ENCODE results near the gene PYGB. TPM values are rescaled to one million over a fixed set of nuclear protein-coding genes. Genes with fewer than 3 reads are reported as not detected.

Gene PYGB
- polyA plus RNA-seq: 10 to 100 TPM; 39.3 to 56.0 (median 51.0) TPM

DNA sequence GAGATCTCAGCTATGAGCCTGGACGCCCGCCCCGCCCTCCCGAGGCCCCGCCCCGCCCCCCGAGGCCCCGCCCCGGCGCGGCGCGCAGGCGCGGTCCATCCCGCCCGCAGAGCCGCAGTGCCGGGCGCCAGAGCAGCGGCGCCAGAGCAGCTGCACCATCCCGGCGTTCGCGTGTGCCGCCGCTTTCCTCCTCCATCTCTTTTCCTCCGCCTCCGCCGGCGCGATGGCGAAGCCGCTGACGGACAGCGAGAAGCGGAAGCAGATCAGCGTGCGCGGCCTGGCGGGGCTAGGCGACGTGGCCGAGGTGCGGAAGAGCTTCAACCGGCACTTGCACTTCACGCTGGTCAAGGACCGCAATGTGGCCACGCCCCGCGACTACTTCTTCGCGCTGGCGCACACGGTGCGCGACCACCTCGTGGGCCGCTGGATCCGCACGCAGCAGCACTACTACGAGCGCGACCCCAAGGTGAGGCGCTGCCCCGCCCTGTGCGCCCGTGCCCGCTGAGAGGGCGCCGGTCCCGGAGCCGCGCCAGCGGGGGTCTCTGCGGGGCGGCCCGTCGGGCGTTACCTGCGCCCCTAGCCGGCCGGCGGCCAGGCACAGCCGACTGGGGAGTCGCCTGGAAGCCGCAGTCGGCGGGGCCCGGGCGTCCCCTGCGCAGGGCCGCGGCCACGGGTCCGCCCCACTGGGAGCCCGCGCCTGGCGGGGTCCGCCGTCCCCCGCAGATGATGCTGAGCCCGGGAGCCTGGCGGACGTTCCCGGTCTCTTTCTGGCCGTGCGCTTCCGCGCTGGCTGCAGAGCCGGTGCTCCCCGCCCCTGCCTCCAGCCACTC is at the start of gene PYGB:
Gene PYGB, plus strand, starts transcription at position 130 of the 830 bp plus-strand sequence. Its CDS starts 94 bp downstream, at position 224.
- Mint-ChIP-seq H3K27me3 (ENCODE audit: low read depth in 3 of 3) (peaks cover 2 to 20% (median 2%) of the 10 kb centered on the region in 3 donors), H3K4me1 (peaks cover 40 to 53% of the 10 kb centered on the region in 2 donors), H3K27ac (peak within 1 kb of the TSS; percentile 84 to 92 (median 88))

DNA sequence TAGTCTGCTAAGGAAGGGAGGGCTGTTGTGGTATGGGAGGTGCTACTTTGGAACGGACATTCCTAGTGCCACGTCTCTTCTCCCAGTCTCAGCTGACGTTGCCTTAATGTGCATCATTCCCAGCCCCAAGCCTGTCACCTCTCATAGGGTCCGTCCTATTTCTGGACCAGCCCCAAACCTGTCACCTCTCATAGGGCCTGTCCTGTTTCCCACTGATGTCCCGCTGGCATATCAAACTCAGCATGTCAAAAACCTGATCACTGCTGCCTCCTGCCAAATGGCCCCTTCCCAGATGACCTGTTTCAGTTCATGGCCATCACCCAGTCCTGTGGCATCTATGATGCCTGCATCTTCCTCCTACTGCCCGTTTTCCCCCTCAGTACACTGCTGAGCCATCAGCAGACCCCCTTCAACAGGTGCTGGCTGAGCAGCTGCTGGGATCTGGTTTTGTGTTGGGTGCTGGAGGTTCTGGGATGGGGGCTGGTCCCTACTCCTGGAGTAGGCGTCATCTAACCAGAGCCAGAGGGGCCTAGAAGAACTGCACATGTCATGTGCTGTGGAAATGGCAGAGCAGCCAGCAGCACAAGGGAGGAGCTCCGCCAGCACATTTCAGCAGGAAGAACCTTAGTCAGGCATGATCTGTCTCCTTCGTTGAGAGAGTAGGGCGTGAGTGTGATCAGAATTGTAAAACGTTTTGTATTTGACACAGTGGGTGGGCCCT is 49.1 kb upstream of the PYGB start:
- Mint-ChIP-seq H3K4me1 (peaks cover 25 to 33% of the 10 kb centered on the region in 2 donors), H3K4me3 (peak overlapping the region in 1 of 5 donors; percentile 14), H3K36me3 (peaks cover 0 to 3% (median 0%) of the 10 kb centered on the region in 3 donors), H3K27ac (peak overlapping the region in 2 of 6 donors; percentile 10 to 51), H3K27me3 (ENCODE audit: low read depth in 3 of 3) (peaks cover 2 to 8% (median 3%) of the 10 kb centered on the region in 3 donors), H3K9me3 (no peaks in the 10 kb centered on the region)
- no peak for DNase-seq

More for the DNA sequence above, at the start of gene PYGB:
- Mint-ChIP-seq H3K9me3 (no peaks in the 10 kb centered on the region), H3K36me3 (no peaks in the 10 kb centered on the region), H3K4me3 (peak within 1 kb of the TSS; percentile 93 to 96 (median 94))
- DNase-seq: peak; percentile 71 to 78 (median 76)

DNA sequence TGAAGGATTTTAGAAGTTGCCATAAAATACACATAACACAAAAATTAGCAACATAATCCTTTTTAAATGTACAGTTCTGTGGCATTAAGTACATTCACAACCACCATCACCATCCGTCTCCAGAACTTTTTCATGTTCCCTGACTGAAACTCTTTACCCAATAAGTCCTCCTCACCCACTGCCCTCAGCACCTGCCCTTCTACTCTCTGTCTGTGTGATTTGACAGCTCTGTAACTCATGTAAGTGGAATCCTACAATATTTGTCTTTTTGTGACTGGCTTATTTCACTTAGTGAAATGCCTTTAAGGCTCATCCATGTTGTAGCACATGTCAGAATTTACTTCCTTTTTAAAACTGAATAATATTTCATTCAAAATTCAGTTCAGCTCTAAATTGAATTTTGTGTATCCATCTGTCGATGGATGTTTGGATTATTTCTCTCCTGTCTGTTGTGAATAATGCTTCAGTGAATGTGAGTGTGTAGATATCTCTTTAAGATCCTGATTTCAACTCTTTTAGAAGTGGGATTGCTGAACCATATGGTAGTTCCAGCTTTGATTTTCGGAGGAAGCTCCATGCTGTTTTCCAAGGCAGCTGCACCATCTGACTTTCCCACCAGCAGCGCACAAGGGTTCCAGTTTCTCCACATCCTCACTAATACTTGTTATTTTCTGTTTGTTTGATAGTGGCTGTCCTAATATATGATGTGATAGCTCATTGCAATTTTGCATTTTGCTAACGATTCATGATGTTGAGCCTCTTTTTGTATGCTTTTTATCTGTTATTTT is 48.2 kb upstream of the PYGB start:
- peaks cover 0 to 4% (median 0%) of the 10 kb centered on the region in 3 donors for H3K36me3 Mint-ChIP-seq
- H3K9me3 Mint-ChIP-seq: no peaks in the 10 kb centered on the region
- peaks cover 25 to 30% of the 10 kb centered on the region in 2 donors for H3K4me1 Mint-ChIP-seq
- peaks cover 2 to 8% (median 3%) of the 10 kb centered on the region in 3 donors for H3K27me3 Mint-ChIP-seq (ENCODE audit: low read depth in 3 of 3)
- H3K4me3 Mint-ChIP-seq: peak overlapping the region in 1 of 5 donors; percentile 8
- peak overlapping the region in 3 of 6 donors; percentile 2 to 77 (median 4) for H3K27ac Mint-ChIP-seq
- no peak for DNase-seq

DNA sequence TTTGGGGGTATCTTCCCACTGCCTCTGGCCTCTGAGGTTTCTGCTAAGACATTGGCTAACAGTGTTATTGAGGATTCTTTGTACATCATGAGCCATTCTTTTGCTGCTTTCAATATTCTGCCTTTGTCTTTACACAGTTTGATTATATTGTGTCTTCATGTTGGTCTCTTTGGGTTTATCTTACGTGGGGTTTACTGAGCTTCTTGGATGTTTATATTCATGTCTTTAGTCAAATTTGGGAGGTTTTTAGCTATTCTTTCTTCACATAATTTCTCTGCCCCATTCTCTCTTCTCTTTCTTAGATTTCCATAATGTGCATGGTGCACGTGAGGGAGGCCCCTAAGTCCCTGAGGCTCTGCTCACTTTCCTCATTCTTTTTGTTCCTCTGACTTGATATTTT is 44.8 kb upstream of the PYGB start:
- Mint-ChIP-seq H3K9me3 (no peaks in the 10 kb centered on the region), H3K4me1 (peaks cover 1 to 10% of the 10 kb centered on the region in 2 donors), H3K4me3 (no peak overlapping the region), H3K27ac (peak overlapping the region in 1 of 6 donors; percentile 4), H3K36me3 (peaks cover 0 to 4% (median 0%) of the 10 kb centered on the region in 3 donors), H3K27me3 (ENCODE audit: low read depth in 3 of 3) (no peaks in the 10 kb centered on the region)
- DNase-seq: no peak

DNA sequence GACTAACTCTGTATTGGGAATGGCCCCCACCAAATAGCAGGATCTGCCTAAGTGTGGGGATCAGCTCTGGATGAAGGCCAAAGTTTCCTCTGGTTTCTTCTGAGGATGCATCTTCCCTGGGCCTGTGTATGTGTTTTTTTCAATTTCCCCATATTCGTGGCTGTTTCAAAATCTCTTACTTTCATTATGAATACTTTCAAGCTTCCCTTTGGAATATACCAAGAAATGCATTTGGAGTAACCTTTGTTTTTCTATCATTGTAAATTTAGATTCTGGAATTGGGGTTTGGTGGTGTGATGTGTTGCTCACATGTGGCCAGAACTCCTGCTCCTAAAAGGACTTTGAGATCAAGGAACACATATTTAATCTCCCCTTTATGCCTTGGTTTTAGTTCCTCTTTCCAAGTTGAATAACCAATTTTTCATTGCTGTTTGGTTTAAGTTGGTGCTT is 44.0 kb upstream of the PYGB start:
- no peaks in the 10 kb centered on the region for H3K9me3 Mint-ChIP-seq
- no peak overlapping the region for H3K27ac Mint-ChIP-seq
- peaks cover 0 to 4% (median 0%) of the 10 kb centered on the region in 3 donors for H3K36me3 Mint-ChIP-seq
- H3K4me3 Mint-ChIP-seq: no peak overlapping the region
- peaks cover 1 to 10% of the 10 kb centered on the region in 2 donors for H3K4me1 Mint-ChIP-seq
- DNase-seq: no peak
- H3K27me3 Mint-ChIP-seq (ENCODE audit: low read depth in 3 of 3): no peaks in the 10 kb centered on the region

DNA sequence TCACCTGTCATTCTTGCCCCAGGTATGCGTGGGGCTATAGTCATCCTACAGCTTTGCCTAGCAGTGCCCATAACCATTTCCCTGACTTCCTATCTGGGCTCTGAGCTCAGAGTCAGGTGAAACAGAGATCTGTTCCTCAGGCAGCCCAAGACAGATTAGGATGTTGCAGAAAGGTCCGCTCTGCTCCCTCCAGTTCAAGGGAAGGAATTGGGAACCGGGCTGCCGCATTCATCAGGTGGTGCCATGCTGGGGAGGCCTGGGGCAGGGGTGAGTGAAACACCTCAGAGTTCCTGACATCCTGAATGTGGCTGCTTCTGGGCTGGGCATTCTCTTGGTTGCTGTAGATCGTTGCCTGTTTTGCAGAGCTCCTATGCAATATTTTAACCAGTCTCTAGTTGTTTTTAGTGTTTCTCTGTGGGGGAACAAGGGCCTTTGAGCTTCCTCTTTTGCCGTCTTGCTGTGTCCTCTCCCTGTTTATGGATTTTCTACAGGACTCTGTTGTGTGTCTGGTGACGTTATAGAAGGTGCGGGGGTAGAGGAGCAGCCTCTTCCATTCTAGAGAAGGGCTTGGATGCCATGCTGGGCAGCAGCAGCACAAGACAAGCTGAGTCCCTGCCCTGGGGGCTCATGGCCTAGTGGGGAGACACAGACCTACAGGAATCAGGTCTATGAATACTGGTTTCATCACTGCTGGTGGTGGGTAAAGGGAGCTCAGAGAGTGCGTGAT is 43.2 kb upstream of the PYGB start:
- H3K36me3 Mint-ChIP-seq: peaks cover 0 to 4% (median 0%) of the 10 kb centered on the region in 3 donors
- no peaks in the 10 kb centered on the region for H3K9me3 Mint-ChIP-seq
- no peak overlapping the region for H3K4me3 Mint-ChIP-seq
- no peaks in the 10 kb centered on the region for H3K27me3 Mint-ChIP-seq (ENCODE audit: low read depth in 3 of 3)
- peaks cover 0 to 4% of the 10 kb centered on the region in 2 donors for H3K4me1 Mint-ChIP-seq
- H3K27ac Mint-ChIP-seq: peak overlapping the region in 1 of 6 donors; percentile 8
- no peak for DNase-seq

DNA sequence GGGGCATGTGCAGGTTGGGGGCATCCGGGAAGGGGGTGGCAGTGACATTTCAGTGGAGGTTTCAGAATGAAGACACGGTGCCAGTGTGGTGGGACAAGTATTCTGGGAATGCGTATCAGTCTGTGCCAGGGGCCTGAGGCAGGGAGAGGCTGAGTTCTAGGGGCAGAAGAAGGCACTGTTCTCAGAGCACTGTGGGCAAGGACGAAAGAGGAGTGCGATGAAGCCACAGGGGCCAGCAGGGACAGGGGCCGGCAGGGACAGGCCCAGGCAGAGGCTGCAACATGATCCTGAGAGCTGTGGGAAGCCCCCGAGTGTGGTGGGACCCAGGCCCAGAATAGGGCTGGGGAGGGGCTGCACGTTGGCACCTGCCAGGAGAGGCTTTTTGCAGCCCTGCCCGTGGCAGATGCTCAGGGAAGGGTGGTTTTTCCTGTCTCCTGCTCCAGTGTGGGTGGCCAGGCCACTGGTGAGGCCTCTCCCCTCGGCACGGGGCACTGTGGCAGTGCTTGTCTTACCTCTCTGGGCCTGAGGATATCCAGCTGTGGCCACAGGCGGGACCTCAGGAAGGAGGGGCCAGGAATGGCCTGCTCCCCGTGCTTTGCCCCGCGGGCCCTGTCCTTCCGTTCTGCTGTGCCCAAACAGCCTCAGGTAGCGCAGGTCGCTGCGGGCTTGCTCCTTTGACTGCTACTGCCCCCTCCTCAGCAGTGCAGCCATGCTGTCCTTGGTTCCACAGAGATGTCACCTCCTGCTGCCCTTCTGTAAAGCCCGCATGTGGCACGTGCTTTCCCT is 42.4 kb upstream of the PYGB start:
- H3K27me3 Mint-ChIP-seq (ENCODE audit: low read depth in 3 of 3): no peaks in the 10 kb centered on the region
- no peaks in the 10 kb centered on the region for H3K9me3 Mint-ChIP-seq
- no peak overlapping the region for H3K27ac Mint-ChIP-seq
- no peak for DNase-seq
- peaks cover 0 to 4% (median 0%) of the 10 kb centered on the region in 3 donors for H3K36me3 Mint-ChIP-seq
- no peak overlapping the region for H3K4me3 Mint-ChIP-seq
- no peaks in the 10 kb centered on the region for H3K4me1 Mint-ChIP-seq

DNA sequence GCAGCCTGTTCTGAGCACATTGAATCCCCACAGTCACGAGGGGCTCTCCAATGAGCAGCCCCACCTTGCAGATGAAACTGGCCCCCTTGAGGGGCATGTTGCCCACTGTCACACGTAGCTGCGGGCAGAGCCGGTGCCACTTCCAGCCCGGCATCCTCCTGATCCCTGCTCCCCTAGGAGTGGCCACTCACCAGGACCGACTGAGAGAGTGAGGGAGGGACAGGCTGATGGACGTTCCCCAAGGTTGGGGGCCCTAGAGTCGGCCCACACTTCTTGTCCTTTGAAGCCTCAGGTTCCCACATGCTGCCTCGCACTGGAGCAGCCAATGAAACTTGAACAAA is 41.9 kb upstream of the PYGB start:
- peaks cover 0 to 4% (median 0%) of the 10 kb centered on the region in 3 donors for H3K36me3 Mint-ChIP-seq
- DNase-seq: no peak
- H3K27ac Mint-ChIP-seq: no peak overlapping the region
- no peaks in the 10 kb centered on the region for H3K27me3 Mint-ChIP-seq (ENCODE audit: low read depth in 3 of 3)
- no peaks in the 10 kb centered on the region for H3K9me3 Mint-ChIP-seq
- no peak overlapping the region for H3K4me3 Mint-ChIP-seq
- H3K4me1 Mint-ChIP-seq: no peaks in the 10 kb centered on the region

DNA sequence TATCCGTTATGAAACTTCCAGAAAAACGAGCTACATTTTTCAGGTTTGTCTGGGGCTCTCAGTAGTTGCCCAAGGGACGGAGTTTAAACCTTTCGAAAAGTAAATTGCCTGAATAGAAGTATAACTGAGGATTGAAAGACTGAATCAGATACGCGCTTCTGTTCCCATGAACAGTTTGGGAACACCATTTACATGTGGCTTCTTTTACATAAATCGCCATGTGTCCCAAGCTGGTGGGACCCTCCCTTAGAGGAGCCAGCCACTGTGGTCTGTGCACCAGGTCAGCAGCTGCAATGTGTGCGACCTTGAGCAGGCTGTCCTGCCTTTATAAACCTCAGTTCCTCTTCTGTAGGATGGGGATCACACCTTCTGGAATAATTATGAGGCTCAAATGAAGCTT is 41.3 kb upstream of the PYGB start:
- DNase-seq: no peak
- Mint-ChIP-seq H3K27ac (no peak overlapping the region), H3K4me3 (no peak overlapping the region), H3K36me3 (peaks cover 0 to 8% (median 0%) of the 10 kb centered on the region in 3 donors), H3K27me3 (ENCODE audit: low read depth in 3 of 3) (no peaks in the 10 kb centered on the region), H3K9me3 (no peaks in the 10 kb centered on the region), H3K4me1 (no peaks in the 10 kb centered on the region)

DNA sequence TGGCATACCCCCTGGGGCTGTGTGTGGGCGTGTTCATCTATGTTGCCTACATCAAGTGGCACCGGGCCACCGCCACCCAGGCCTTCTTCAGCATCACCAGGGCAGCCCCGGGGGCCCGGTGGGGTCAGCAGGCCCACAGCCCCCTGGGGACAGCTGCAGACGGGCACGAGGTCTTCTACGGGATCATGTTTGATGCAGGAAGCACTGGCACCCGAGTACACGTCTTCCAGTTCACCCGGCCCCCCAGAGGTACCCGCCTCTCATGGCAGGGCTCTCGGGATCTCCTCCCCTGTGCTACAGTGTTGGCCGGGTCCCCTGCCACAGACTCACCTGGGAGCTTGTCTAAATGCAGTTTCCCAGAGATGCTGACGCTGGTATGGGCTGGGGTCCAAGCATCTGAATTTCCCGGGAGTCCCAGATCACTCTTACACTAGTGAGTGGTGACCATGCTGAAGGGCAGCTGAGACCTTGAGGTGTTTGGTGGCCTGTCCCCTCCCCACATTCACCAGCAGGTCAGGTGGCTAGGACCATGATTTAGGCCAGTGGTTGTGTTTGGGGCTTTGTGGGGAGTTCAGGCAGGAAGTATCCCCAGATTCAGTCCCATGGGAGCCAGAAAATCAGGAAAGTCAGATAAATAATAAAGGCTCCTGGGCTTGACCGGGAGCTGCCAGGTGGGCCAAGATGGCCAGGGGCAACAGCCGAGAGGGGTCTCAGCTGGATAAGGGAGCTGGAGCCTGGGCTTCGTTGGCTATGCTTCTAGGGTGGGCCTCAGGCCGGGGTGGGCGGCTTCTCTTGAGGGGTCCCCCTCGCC is 40.5 kb upstream of the PYGB start:
- Mint-ChIP-seq H3K36me3 (peaks cover 0 to 15% (median 0%) of the 10 kb centered on the region in 3 donors), H3K4me3 (no peak overlapping the region), H3K27ac (no peak overlapping the region), H3K4me1 (no peaks in the 10 kb centered on the region), H3K9me3 (no peaks in the 10 kb centered on the region), H3K27me3 (ENCODE audit: low read depth in 3 of 3) (no peaks in the 10 kb centered on the region)
- DNase-seq: no peak

DNA sequence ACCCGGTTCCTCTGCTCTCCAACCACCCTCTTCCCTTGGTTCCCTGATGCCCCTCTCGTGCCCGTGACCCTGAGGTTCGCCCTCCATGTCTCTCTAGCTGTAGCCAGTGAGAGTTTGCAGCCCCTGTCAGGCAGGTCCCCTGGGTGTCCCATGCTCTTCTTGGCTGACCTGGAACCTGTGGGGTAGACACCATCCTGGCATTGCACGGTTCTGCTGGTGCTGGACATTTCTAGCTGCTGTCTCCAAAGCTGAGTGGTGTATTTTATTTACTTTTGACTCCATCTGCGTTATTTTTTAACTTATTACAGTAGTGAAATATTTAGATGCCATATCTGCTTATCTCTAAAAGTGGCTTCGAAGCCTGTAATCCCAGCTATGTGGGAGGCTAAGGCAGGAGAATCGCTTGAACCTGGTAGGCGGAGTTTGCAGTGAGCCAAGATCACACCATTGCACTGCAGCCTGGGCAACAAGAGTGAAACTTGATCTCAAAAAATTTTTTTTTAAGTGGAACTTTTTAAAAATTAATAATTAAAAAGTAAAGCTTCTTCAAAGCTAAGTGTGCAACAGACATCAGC is 39.8 kb upstream of the PYGB start:
- Mint-ChIP-seq H3K27me3 (ENCODE audit: low read depth in 3 of 3) (no peaks in the 10 kb centered on the region), H3K4me1 (no peaks in the 10 kb centered on the region), H3K27ac (no peak overlapping the region), H3K4me3 (no peak overlapping the region), H3K9me3 (no peaks in the 10 kb centered on the region), H3K36me3 (peaks cover 0 to 15% (median 0%) of the 10 kb centered on the region in 3 donors)
- DNase-seq: no peak

Data from immature natural killer cell (primary cell).